MM.1S (cell line): ENCODE data around the gene DLGAP1.

ENCODE experiments used
- DNase-seq: peaks from one replicate; pipeline ENCODE4 v3.0.0-alpha.2; 2015
- H2AFZ ChIP-seq: fragments of 300-600 bp; sonication (generic); 2 replicates; pipeline ENCODE4 v1.6.0; 2016; ENCODE audit warnings: antibody characterized with exemption, low read length
- H3F3A ChIP-seq: fragments of 300-600 bp; sonication (generic); 2 replicates; pipeline ENCODE4 v1.6.1; 2016; ENCODE audit warnings: mild to moderate bottlenecking, antibody characterized with exemption, low read length, moderate library complexity, mixed read lengths; ENCODE audit not compliant: insufficient read depth
- H3K27ac ChIP-seq: fragments of 300-600 bp; sonication (generic); 2 replicates; pipeline ENCODE4 v1.5.1; 2016; ENCODE audit warnings: mild to moderate bottlenecking, low read length
- H3K27me3 ChIP-seq: fragments of 300-600 bp; sonication (generic); replicated peaks from 2 replicates; pipeline ENCODE4 v1.6.0; 2016; ENCODE audit warnings: low read length; ENCODE audit not compliant: insufficient read depth
- H3K36me3 ChIP-seq: fragments of 300-600 bp; sonication (generic); replicated peaks from 2 replicates; pipeline ENCODE4 v1.6.1; 2016; ENCODE audit warnings: mild to moderate bottlenecking, low read length, mixed read lengths; ENCODE audit not compliant: insufficient read depth
- H3K4me1 ChIP-seq: fragments of 300-600 bp; sonication (generic); 2 replicates; pipeline ENCODE4 v1.6.1; 2016; ENCODE audit warnings: low read length, mixed read lengths
- H3K4me2 ChIP-seq: fragments of 300-600 bp; sonication (generic); 2 replicates; pipeline ENCODE4 v1.6.0; 2016; ENCODE audit warnings: low read depth, low read length
- H3K4me3 ChIP-seq: fragments of 300-600 bp; sonication (generic); 2 replicates; pipeline ENCODE4 v1.5.1; 2016; ENCODE audit warnings: low read length, mixed read lengths
- H3K79me2 ChIP-seq: fragments of 300-600 bp; sonication (generic); 2 replicates; pipeline ENCODE4 v1.6.1; 2016; ENCODE audit warnings: mixed run types, low read length, mixed read lengths
- H3K9ac ChIP-seq: fragments of 300-600 bp; sonication (generic); 2 replicates; pipeline ENCODE4 v1.6.1; 2016; ENCODE audit warnings: low read length, mixed read lengths
- H3K9me2 ChIP-seq: fragments of 300-600 bp; sonication (generic); replicated peaks from 2 replicates; pipeline ENCODE4 v1.6.1; 2016; ENCODE audit warnings: mild to moderate bottlenecking, low read length, mixed read lengths; ENCODE audit not compliant: insufficient read depth
- H3K9me3 ChIP-seq: fragments of 300-600 bp; sonication (generic); replicated peaks from 2 replicates; pipeline ENCODE4 v1.6.1; 2016; ENCODE audit warnings: mild to moderate bottlenecking, low read length, mixed read lengths; ENCODE audit not compliant: insufficient read depth
- H4K20me1 ChIP-seq: fragments of 300-600 bp; sonication (generic); 2 replicates; pipeline ENCODE4 v1.6.1; 2016; ENCODE audit warnings: mild to moderate bottlenecking, low read length, moderate library complexity, mixed read lengths; ENCODE audit not compliant: insufficient read depth
- CTCF ChIP-seq: fragments of 300-600 bp; sonication (generic); IDR thresholded peaks from 2 replicates; pipeline ENCODE4 v1.5.1; 2016; ENCODE audit warnings: antibody characterized with exemption, low read length, mixed read lengths
- EZH2 ChIP-seq: fragments of 300-600 bp; sonication (generic); optimal IDR thresholded peaks from 2 replicates; pipeline ENCODE3; 2017; ENCODE audit warnings: low read depth, mild to moderate bottlenecking, antibody characterized with exemption, low read length, mixed read lengths
- EZH2phosphoT487 ChIP-seq: fragments of 300-600 bp; sonication (generic); IDR thresholded peaks from 2 replicates; pipeline ENCODE4 v1.6.1; 2018; ENCODE audit warnings: antibody characterized with exemption, low read length

Gene DLGAP1

GRCh38 chr18:3466872-3467271 is 988.2 kb downstream of the DLGAP1 start:
- Histone ChIP-seq H3K4me1 (no peaks in the 10 kb centered on the region), H3K9ac (no peak overlapping the region), H3K9me2 (no peaks in the 10 kb centered on the region), H3F3A (no peaks in the 10 kb centered on the region), H3K27ac (no peak overlapping the region), H3K4me3 (no peak overlapping the region), H2AFZ (no peak overlapping the region), H3K9me3 (no peaks in the 10 kb centered on the region), H3K36me3 (no peaks in the 10 kb centered on the region), H4K20me1 (no peaks in the 10 kb centered on the region), H3K27me3 (peaks cover 19% of the 10 kb centered on the region), H3K79me2 (no peaks in the 10 kb centered on the region), H3K4me2 (no peak overlapping the region)
- DNase-seq = no peak
- TF ChIP-seq EZH2 = no peak
- no peak for TF ChIP-seq CTCF
- no peak for TF ChIP-seq EZH2phosphoT487

GRCh38 chr18:3466045-3466444 is 989.1 kb downstream of the DLGAP1 start:
- H3K27ac ChIP-seq = no peak overlapping the region
- TF ChIP-seq EZH2 (no peak), EZH2phosphoT487 (no peak), CTCF (no peak)
- H3K9me2 ChIP-seq = no peaks in the 10 kb centered on the region
- H3K36me3 ChIP-seq = no peaks in the 10 kb centered on the region
- H2AFZ ChIP-seq = no peak overlapping the region
- H3K79me2 ChIP-seq = no peaks in the 10 kb centered on the region
- no peak overlapping the region for H3K9ac ChIP-seq
- H4K20me1 ChIP-seq = no peaks in the 10 kb centered on the region
- peaks cover 18% of the 10 kb centered on the region for H3K27me3 ChIP-seq
- H3K9me3 ChIP-seq = no peaks in the 10 kb centered on the region
- H3F3A ChIP-seq = no peaks in the 10 kb centered on the region
- H3K4me3 ChIP-seq = no peak overlapping the region
- H3K4me2 ChIP-seq = no peak overlapping the region
- no peak for DNase-seq
- no peaks in the 10 kb centered on the region for H3K4me1 ChIP-seq

GRCh38 chr18:3463051-3463450 is 992.1 kb downstream of the DLGAP1 start:
- no peaks in the 10 kb centered on the region for H4K20me1 ChIP-seq
- H3K79me2 ChIP-seq = no peaks in the 10 kb centered on the region
- H3K27ac ChIP-seq = no peak overlapping the region
- H3K27me3 ChIP-seq = peaks cover 15% of the 10 kb centered on the region; the same call in 1 of the 2 replicates
- H3K9me2 ChIP-seq = no peaks in the 10 kb centered on the region
- H3K4me1 ChIP-seq = no peaks in the 10 kb centered on the region
- H3K4me2 ChIP-seq = no peak overlapping the region
- no peak overlapping the region for H2AFZ ChIP-seq
- H3K4me3 ChIP-seq = no peak overlapping the region
- no peaks in the 10 kb centered on the region for H3K36me3 ChIP-seq
- no peaks in the 10 kb centered on the region for H3F3A ChIP-seq
- H3K9ac ChIP-seq = no peak overlapping the region
- no peak for DNase-seq
- no peaks in the 10 kb centered on the region for H3K9me3 ChIP-seq
- TF ChIP-seq CTCF (no peak), EZH2phosphoT487 (no peak), EZH2 (no peak)
